GM21717 (cell line): ENCODE results near the gene IFT52.
"Not testable (repeated sequence)": the region's sequence is repeated elsewhere in the genome, so short reads cannot be mapped to it uniquely, and the experiment has no call there.

Source experiments
- ATAC-seq: cut with Tn5 transposase; IDR thresholded peaks from one replicate; pipeline ENCODE4 v1.9.1; 2021; ENCODE audit warnings: mild to moderate bottlenecking, moderate library complexity; ENCODE audit not compliant: unreplicated experiment

Gene IFT52

DNA sequence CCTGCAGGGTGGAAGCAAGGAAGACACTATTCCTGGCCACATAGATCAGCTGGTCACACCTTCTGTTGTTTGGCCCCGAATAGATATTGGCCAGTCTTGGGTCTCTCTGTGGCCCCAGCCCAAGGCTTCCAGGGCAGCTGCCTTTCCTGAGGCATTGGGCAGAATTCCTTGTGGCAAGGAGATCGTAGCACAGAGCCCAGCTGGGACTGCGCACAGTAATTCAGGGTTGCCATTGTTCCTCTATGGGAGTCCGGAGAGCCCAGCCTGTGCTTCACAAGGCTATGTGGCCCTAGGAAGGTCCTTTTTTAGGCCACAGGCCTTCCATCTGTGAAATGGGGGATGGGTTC lies 25.0 kb upstream of the IFT52 start:
- no peak for ATAC-seq

DNA sequence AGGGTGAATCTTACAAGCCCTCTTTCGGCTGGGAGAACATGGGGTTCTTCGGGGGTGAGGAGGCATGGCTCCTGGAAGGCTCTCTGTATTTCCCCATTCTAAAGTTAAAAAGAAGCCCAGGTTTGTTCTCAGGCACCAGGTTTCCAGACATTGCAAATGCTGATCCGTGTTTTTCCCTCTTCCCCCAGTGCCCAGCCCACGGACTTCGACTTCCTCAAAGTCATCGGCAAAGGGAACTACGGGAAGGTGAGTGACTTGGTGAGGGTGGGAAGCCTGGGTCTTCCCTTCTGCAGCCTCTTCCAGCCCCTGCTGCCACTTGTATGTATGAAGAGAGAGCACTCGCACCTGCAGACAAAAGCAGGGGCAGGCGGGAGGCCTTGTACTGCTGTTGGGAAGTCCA lies 23.3 kb upstream of the IFT52 start:
- no peak for ATAC-seq

DNA sequence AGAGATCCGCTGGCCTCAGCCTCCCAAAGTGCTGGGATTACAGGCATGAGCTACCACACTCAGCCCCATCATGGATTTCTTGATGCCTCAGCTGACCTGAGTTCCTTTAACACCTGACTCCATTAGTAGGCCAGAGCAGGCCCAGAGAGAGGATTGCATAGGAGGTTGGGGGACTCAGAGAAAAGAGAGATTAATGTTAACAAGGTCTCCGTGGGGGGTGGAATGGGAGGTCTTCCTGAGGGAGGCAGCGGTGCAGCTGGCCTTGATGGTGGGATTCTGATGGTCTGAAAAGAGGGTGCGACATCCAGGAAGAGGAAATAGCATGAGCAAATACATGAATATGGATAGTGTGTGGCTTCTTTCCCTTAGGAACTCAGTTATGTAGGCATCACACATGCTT lies 22.0 kb upstream of the IFT52 start:
- ATAC-seq: no peak

DNA sequence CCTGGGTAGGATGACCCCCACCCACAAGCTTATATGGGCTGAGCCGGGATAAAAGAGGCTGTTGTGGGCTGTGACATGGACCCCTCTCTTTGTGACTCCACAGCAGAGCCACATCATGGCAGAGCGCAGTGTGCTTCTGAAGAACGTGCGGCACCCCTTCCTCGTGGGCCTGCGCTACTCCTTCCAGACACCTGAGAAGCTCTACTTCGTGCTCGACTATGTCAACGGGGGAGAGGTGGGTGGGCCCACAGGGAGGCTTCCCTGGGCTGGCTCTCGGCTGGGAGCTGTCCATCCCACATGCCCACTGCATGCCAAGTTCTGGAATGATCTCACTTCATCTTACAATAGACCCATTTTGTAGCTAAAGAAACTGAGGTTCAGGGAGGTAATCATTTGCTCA lies 21.5 kb upstream of the IFT52 start:
- ATAC-seq: no peak

DNA sequence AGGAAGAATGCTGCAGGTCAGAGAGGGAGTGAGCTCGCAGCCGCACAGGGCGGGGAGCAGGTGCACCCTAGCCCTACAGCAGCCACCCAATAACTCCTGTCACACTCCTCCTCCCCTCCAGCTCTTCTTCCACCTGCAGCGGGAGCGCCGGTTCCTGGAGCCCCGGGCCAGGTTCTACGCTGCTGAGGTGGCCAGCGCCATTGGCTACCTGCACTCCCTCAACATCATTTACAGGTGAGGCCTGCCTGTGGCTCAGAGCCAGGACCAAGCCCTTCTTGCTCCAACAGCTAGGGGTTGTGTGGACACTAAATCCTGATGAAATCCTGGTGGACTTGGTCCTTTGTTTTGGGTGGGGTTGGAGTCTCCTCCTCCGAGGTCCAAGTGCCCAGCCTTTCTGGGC lies 20.2 kb upstream of the IFT52 start:
- no peak for ATAC-seq

DNA sequence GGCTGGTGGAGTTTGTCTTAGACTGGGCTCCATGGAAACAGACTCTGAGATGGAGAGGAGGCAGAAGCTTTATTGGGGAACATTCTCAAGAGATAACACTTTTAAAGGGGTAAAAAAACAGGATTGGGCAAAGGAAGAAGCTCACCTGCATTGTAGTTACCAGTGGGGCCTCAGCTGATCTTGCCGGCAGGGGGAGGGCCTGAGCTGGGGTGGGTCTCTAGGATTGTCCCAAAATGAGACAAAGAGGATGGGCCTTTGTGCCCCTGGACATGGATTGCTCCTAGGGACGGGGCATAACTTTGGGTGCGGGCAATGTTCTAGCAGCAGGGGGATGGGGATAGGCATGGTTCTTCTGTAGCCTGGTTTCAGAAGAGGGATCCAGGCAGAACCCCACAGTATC lies 19.4 kb upstream of the IFT52 start:
- no peak for ATAC-seq

DNA sequence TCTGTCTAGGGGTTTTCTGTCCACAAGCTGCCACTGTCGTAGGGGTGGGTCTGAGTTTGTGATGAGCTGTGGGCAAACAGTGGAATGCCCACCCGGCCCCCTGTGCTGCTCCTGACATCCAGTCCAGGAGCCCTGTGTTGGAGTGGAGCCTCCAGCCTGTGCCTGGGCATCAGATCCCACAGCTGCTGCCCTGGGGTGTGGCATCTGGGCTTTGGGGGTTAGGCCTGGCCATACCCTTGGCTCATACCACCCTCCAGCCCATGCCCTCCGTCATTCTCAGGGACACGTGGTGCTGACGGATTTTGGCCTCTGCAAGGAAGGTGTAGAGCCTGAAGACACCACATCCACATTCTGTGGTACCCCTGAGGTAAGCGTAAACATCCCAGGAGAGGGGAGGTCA lies 19.0 kb upstream of the IFT52 start:
- no peak for ATAC-seq

DNA sequence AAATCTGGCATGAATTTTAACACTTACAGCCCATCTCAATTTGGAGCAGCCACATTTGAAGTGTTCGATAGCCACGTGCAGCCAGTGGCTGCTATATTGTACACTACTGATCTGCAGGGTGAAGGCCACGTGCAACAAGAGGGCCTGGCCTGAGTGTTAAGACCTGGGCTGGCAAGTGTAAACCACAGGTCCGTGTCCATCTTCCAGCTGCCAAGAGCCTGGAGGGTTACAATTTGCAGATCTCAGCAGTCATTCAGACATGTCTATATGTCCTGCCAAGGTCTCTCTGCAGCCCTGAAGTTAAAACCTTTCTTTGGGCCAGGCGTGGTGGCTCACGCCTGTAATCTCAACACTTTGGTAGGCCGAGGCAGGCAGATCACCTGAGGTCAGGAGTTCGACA lies 17.8 kb upstream of the IFT52 start:
- no peak for ATAC-seq

DNA sequence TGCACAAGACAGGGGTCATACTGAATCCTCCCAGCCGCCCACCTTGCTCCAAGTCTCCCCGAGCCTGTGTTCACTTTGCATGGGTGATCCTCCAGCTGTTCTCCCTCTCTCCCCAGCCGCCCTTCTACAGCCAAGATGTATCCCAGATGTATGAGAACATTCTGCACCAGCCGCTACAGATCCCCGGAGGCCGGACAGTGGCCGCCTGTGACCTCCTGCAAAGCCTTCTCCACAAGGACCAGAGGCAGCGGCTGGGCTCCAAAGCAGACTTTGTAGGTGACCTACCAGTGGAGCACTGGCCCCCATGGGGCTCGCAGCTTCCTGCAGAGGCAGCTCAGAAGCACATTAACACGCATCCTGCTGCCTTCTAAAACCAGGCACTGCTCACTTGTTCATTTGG lies 14.6 kb upstream of the IFT52 start:
- ATAC-seq: no peak

DNA sequence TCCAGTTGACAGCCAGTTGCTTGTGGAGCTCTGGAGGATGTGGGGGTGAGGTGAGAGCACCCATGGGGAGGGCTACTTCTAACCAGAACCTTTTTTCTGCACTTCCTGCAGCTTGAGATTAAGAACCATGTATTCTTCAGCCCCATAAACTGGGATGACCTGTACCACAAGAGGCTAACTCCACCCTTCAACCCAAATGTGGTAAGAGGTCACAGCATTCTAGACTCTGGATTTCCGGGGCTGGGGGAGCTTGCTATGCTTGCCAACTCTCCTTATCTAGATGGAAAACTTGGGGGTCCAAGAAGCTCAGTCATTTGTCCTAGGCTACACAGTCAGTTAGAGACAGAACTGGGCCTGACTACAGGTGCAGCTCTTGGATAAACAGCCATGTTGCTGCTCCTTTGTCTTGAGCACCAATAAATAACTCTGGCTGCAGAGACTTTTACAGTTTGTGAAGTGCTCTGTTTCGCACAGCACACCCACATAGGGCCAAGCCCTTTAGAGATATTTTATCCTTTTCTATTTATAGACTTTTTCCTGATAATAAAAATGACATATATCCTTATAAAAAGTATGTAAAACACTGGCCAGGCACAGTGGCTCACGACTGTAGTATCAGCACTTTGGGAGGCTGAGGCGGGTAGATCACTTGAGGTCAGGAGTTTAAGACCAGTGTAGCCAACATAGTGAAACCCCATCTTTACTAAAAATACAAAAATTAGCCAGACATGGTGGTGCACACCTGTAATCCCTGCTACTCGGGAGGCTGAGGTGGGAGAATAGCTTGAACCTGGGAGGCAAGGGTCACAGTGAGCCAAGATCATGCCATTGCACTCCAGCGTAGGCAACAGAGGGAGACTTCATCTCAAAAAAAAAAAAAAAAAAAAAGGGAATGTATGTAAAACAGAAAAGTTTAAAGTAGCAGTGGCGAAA lies 10.6 kb upstream of the IFT52 start:
- ATAC-seq: no peak

DNA sequence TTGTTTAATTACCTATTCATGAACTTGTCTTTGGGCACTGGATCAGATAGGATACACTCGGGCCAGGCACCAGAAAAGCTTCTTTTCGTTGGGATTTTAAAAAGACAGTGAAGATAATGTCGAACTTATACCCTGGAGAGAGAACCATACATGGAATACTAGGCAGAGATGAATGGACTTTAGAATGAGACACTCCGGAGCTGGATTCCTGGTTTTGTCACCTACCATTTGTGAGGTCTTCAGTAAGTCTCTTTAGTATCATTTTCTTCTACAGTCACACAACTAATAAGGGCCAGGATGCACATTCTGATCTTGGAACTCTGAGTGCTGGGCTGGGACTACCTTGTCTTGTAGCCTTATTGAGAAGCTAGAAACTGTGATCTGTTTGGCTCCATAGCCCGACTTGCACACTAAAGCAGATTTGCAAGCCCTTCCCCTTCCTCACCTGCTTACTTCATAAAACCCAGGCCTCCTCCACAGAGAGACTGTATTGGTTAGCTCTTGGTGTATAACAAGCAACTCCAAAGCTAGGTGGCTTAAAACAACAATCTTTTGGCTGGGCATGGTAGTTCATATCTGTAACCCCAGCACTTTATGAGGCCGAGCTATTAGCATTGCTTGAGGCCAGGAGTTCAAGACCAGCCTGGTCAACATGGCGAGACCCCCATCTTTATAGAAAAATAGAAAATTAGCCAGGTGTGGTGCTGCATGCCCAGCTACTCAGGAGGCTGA lies 7.4 kb upstream of the IFT52 start:
- no peak for ATAC-seq

DNA sequence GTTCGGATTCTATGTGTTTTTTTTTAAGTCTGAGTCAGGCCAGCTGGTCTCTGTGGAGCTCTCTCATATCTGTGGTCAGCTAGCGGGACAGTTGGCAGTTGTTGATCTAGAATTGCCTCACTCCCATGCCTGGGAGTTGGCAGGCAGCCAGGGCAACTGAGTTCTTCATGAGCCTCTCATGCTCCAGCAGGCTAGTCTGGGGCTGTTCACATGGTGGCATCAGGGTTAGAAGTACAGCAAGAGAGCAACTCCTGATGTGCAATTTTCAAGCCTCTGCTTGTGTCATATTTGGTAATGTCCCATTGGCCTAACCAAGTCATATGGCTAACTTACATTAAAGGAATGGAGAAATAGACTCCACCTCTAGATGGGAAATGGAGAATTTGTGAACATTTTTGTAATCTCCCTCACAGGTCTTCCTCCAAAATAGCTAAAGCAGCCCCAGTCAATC lies 6.7 kb upstream of the IFT52 start:
- no peak for ATAC-seq

DNA sequence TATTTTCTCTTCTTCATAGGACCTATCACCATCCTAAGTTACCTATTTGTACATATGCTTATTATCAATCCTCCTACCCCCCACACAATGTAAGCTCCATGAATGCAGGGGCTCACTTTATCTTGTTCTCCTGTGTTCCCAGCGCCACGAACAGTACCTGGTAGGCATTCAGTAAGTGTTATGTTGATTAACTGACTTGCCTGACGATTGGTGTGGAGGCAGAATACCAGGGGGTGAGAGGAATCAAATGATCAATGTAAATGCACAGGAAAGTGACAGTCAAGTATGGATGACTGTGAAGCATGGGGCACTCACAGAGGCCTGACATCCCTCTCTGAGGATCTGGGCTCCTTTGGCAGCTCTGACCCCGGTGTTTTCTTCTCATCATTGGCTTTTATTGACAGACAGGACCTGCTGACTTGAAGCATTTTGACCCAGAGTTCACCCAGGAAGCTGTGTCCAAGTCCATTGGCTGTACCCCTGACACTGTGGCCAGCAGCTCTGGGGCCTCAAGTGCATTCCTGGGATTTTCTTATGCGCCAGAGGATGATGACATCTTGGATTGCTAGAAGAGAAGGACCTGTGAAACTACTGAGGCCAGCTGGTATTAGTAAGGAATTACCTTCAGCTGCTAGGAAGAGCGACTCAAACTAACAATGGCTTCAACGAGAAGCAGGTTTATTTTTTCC lies 6.1 kb upstream of the IFT52 start:
- ATAC-seq: no peak

DNA sequence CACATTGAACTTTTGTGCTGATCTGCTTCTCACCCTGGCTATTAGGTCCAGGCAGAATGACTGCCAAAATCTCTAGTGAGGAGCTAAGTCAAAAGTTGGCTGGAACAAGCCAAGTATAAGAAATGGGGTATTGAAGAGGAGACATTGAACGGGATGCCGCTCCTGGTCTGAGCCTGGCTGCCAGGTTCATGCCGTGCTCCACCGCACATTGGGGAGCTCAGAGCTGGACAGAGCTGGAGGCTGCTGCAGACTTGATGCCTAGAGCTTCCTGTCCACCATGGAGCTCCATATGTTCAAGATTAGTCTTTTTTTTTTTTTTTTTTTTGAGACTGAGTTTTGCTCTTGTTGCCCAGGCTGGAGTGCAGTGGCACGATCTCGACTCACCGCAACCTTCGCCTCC lies 4.1 kb upstream of the IFT52 start:
- no peak for ATAC-seq

DNA sequence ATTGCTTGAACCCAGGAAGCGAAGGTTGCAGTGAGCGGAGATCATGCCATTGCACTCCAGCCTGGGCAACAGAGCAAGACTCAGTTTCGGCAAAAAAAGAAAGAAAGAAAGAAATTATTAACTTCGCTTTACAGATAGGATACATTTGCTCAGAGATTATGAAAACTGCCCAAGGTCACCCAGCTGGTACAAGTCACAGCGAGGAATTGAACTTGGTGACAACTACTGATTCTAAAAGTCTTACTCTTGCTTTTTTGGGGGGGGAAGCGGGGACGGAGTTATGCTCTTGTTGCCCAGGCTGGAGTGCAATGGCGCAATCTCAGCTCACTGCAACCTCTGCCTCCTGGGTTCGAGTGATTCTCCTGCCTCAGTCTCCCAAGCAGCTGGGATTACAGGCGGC lies 2.2 kb upstream of the IFT52 start:
- ATAC-seq: not testable (repeated sequence)

DNA sequence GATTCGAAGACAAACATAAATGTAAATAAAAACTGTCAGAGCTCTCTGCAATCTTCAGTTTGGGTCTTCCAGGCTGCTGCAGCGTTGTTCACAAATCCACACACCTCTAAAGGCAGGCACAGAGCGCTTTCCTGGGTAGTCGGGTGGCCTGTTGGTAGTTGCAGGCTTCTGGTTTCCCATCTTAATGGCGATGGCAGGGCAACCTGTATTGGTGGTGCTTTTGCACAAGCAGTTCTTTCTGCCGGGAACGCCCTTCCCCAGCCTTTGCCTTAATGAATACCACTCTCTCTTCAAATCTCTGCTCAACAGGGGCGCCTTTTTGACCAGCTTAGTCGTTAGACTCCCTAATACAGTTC lies 723 bp upstream of the IFT52 start:
- no peak for ATAC-seq

DNA sequence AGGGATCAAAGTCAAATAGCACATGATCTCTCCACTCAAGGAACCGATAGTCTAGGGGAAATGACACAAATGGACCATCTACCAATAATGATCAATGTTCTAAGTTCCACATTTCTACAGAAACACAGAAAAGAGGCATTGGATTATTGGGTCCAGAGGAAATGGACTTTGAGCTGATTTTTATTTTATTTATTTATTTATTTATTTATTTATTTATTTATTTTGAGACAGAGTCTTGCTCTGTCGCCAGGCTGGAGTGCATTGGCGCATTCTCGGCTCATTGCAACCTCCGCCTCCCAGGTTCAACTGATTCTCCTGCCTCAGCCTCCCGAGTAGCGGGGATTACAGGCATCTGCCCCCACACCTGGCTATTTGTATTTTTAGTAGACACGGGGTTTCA lies 11.2 kb downstream of the IFT52 start:
- ATAC-seq: not testable (repeated sequence)

DNA sequence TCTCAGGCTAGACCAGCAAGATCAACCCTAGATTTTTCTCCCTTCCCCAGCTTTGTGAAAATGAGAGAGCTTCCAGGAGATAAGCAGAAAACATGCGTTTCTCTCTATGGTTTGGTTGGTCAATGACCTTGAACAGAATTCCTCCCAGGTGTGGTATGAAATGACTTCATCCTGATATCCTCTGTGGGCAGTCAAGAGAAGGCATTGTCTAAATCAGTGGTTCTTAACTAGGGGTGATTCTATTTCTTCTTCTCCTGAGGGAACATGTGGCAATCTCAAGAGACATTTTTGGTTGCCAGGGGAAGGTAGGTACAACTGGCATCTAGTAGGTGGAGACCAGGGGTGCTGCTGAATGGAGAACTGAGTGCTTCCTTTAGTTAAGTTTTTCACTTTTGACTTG lies 12.4 kb downstream of the IFT52 start:
- no peak for ATAC-seq

DNA sequence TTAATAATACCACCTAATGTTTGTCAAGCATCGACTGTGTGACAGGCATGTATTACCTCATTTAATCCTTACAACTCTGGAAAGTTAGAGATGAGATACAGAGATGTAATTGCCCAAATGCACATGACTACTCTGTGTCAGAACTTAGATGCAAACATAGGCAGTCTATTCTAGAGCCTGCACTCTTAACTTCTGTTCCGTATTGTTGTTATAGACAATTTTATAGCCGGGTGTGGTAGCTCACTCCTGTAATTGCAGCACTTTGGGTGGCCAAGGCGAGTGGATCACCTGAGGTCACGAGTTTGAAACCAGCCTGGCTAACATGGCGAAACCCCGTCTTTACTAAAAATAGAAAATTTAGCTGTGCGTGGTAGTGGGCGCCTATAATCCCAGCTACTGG lies 15.0 kb downstream of the IFT52 start:
- ATAC-seq: no peak

DNA sequence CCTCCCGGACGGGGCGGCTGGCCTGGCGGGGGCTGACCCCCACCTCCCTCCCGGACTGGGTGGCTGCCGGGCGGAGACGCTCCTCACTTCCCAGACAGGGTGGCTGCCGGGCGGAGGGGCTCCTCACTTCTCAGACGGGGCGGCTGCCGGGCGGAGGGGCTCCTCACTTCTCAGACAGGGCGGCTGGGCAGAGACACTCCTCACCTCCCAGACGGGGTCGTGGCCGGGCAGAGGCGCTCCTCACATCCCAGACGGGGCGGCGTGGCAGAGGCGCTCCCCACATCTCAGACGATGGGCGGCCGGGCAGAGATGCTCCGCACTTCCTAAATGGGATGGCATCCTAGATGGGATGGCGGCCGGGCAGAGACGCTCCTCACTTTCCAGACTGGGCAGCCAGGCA lies 16.5 kb downstream of the IFT52 start:
- ATAC-seq: not testable (repeated sequence)

DNA sequence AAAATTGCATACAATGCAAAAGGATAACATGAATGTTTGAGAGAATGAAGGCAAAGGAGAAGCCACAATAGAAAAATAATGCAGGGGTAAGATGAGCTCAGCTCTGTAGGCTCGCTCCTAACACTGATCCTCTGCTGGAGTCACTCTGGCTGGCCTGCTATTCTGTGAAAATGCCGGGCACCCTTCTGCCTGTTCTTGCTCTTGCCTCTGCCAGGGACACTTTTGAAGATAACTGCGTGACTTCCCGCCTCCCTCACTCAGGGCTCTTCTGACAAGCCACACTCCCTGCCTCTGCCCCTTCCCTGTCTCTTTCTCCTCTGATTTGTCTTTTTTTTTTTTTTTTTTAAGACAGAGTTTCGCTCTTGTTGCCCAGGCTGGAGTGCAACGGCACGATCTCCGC lies 40.9 kb downstream of the IFT52 start:
- ATAC-seq: no peak

DNA sequence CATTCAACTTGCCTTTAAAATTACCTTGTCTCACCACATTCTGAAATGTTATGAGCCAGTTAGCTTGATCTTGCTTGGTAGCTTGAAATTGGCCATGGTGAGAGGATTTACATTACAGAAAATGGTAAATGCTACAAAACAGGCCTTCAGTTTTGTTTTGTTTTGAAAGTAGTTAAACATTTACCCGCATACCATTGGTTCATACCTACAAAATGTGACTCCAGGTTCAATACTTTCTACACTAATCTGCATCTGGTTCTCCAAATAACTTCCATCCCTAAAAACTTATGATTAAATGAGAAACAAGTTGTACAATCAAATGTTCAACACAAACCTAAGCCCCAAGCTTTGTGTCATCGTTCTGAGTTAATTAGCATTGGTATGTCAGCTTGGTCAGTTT lies 45.7 kb downstream of the IFT52 start:
- ATAC-seq: no peak
